GM19035 (cell line): Measurements from ENCODE around the gene CCDC177.

Experiments used
- ATAC-seq: cut with Tn5 transposase; IDR thresholded peaks from one replicate; pipeline ENCODE4 v1.9.1; 2021; ENCODE audit not compliant: unreplicated experiment

The CCDC177 gene

DNA sequence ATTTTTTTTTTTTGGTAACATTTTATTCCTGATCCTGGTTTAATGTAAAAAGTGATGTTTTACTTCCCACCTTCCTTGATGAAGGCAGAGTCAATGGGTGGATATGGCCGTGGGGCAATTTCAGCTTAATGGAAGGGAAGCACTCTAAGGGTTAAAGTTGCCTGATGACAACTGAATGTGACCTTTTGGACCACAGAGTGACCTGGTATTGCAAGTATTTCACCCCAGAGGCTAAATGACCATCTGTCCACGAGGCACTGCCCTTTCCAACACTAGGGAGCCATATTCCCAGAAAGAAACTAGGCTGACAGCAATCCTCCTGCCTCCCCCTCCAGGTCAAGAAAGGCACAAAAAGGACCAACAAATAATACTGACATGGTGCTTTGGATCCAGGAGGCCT, 4.8 kb downstream of the CCDC177 start:
- ATAC-seq, result no peak

DNA sequence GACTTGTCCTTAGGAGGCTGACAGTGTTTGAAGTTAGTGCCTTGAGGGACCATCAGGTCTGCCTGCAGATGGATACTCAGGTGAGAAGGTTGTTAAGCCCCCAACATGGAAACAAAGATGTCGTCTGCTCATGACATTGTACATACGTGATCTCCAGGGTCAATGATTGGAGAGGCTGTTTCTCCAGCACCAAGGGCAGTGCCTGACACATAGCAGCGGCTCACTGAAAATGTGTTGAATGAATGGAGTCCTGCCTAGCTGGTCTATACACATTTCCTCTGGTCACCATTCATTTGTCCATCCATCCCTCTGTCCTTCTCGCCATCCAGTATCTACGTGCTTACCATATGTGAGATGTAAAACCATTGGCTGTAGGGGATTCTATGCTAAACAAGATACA, 7.1 kb downstream of the CCDC177 start:
- ATAC-seq, result no peak

DNA sequence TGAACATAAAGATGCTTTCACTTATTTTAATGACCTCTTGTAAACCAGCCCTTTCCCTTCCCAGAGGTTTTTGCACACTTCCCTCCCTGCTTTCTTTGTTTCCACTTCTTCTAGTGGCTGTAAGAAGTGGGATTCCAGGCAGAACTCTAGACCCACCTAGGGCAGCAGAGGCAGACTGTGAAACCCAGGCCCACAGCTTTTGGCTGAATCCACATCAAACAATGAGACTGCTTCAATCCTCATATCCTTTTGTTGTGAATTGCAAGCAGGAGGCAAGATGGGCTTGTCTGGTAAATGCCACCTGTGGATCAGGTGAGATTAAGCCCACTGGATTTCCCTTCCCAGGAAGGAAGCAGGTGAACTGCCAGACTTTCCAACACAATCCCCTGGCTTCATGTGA, 12.8 kb downstream of the CCDC177 start:
- ATAC-seq, result no peak

DNA sequence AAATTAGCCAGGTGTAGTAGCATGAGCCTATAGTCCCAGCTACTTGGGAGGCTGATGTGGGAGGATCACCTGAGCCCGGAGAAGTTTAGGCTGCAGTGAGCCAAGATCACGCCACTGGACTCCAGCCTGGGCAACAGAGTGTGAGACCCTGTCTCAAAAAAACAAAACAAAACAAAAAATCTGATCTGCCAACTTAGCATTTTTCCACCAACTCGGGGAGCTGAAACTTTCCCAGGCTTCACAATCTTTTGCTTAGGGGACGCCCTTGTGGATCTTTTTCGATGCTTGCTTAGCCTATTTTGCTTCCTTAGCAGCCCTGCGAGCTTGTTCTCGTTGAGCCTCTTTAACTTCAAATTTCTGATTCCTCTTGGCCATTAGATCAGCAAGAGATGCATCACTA, 13.8 kb downstream of the CCDC177 start:
- no peak for ATAC-seq

DNA sequence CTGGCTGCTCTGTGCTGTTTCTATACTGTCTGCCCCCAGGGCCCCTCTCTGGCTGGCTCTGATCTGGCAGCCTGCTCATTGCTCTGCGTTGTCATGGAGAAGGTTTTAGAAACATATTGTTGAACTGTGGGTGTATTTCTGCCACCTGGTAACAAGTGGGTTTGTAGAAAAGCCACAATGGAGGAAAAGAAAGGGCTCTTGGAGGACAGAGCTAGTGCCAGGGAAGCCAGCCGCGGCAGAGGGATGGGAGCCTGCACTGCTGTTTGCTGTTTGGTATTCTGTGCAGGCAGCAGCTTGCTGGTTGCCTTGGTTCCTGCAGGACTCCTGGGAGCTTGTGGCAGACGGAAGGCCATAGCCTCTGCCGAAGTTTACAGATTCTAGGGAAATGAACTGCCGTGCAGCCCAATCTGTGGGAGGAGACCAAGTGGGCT, 15.1 kb downstream of the CCDC177 start:
- ATAC-seq, result no peak

GRCh38 chr14:69558774-69559173, 15.9 kb downstream of the CCDC177 start:
- no peak for ATAC-seq

DNA sequence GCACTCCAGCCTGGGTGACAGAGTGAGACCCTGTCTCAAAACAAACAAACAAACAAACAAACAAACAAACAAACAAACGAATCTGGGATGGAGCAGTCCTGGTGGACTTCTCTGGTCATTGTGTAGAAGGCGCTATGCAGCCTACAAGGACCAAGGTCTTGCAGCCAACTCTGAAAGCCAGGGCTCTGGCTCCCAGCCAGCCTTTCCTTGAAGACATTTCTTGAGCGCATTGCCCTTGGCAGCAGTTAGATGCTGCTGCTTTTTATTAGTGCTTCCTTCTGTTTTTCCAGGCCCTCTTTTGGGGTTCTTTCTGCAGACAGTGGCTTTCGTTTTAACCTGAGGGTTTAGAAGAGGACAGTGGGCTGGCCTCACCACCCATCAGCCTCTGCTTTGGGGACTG, 20.2 kb downstream of the CCDC177 start:
- ATAC-seq, result no peak

GRCh38 chr14:69553252-69553651, 21.4 kb downstream of the CCDC177 start:
- no peak for ATAC-seq

- ATAC-seq, result no peak
Measured at GRCh38 chr14:69551511-69551910, 23.2 kb downstream of the CCDC177 start.

GRCh38 chr14:69548566-69548965, 26.1 kb downstream of the CCDC177 start:
- ATAC-seq, result no peak

DNA sequence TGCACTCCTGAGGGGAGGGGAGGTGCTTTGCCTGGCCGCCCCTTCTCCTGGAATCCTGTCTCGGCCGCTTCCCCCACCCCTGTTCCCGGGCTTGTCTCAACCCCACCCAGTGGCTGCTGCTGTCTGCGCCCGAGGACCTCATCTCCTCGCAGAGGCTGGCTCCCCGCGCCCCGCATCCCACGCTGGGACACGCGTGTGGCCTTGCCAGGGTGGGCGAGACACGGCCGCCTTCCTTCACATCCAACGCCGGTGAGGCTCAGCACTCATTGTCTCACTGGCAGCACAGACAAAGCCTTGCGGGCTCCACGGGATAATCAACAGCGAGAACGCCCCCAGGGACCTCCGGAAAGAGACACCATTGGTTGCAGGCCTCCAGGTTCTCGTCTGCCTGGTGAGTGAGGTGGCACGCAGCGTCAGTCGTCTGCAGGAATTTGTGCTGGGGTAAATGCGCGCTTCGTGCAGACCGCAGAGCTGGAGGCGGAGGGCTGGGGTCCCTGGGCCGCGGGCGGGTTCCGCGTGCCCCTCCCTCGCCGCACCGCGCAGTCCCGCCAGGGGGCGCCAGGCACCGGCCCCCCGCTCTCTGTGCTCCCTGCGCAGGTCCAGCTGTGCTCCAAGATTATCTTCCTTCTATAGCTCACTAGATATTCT, 26.8 kb downstream of the CCDC177 start:
- ATAC-seq, result no peak

DNA sequence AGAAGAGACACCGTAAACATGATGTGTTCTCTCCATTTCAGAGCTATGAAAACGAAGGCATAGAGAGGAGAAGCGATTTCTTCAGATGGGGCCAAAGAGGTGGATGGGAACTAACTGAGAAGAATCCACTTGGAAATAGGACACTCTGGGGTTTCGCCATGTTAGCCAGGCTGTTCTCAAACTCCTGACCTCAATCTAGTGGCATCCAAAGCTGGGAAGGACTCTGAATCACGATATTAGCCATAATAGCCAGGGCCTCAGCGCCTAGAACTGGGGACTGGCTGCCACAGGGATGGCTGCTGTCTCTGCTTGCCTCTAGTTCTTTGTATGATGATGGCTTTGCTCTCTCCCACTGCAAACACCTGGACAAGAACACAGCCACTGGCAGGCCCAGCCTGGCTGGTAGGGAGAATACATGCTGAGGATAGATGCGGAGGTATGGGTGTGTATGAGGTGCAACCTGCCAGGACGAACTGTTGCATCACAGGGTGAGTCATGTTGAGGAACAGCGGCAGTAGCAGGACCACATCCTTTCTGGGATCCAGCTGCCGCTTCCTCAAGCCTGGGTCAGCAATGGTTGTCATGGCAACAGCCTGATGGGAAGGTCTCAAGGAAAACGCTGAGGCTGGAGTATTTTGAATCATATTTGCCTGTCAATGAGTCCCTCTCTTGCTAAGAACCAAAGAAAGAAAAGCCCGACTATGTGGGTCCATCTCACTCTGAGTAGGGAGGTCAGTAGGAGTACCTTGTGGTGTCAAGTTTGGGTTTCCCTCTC, 31.1 kb downstream of the CCDC177 start:
- ATAC-seq, result no peak

GRCh38 chr14:69542311-69542710, 32.4 kb downstream of the CCDC177 start:
- no peak for ATAC-seq

DNA sequence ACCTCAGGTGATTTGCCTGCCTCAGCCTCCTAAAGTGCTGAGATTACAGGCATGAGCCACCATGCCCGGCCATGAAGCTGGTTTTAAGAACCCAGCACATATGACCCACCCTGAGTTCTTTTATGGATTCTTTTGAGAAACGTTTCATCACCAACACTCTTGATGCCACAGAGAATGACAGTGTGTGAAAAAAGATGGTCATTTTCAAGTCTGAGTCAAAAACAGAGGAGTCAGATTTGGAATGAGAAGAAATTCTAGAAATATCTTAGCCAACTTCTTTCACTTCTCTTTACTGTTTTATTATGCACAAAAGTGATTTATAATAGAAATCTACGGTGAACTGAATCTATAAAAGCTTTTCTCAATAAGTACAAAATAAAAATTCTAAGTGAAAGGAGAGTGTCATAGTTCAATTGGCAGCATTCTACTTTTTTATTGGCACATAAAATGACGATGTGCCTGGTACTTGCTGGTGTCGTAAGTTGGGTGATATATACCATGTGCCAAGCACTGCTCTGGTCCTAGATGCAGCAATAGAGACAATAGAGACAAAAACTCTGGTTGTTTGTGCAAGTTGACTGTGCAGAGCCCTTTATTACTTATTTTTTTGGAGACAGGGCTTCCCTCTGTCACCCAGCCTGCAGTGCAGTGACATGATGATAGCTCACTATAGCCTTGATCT, 33.9 kb downstream of the CCDC177 start:
- ATAC-seq, result no peak

DNA sequence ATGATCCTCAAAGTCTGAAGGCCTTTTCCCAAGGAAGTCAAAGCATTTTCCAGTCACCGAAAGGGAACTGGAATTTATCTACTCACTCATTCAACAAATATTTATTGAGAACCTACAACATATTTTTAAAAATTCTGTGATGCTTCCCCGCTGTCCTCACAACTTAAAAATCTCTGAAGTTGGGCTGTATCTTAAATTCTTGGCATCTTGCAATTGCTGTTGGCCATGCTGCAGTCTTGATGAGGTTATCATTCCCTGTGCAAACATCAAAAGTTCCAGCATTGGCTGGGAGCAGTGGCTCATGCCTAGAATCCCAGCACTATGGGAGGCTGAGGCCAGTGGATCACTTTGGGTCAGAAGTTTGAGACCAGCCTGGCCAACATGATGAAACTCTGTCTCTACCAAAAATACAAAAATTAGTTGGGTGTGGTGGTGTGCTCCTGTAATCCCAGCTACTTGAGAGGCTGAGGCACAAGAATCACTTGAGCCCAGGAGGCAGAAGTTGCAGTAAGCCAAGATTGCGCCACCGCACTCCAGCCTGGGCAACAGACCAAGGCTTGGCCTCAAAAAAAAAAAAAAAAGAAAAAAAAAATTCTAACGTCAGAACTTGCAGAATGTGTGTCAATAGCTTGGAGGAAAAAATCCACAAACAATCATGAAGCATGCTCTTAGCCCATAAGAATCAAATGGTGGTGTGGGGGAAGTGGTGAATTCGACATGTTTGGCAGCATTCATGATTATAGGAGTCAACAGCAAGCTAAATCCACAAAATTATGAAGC, 34.9 kb downstream of the CCDC177 start:
- no peak for ATAC-seq

GRCh38 chr14:69538766-69539165, 35.9 kb downstream of the CCDC177 start:
- ATAC-seq, result no peak

GRCh38 chr14:69537900-69538299, 36.8 kb downstream of the CCDC177 start:
- no peak for ATAC-seq

- ATAC-seq, result no peak
Measured at GRCh38 chr14:69536971-69537370, 37.7 kb downstream of the CCDC177 start.

DNA sequence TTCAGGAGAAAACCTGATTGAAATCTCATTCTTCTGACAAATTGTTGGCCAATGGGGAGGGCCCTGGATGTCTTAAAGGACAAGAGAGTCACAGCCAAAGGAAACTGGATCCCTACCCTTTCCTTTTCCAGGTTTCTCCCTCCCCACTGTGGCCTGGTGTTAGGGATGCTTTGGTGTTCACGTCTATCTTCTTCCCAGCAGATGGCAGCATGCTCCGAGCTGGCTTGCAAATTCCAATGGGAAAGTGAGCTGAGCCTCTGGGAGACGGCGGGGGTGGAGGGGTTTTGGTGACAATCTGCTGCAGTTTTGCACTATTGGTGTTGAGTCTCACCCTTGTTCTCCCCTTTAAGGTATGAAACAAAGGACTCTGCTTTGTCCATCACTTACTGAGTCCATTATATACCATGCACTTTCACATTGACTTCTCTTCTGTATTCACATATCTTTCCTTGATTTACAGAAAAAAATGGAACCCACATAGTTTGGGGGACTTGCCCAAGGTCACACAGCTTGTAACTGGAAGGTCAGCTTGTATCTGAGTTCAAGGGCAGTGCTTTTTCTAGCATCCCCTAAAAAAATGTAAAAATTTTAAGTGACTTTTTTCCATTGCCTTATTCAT, 39.3 kb downstream of the CCDC177 start:
- ATAC-seq, result no peak

DNA sequence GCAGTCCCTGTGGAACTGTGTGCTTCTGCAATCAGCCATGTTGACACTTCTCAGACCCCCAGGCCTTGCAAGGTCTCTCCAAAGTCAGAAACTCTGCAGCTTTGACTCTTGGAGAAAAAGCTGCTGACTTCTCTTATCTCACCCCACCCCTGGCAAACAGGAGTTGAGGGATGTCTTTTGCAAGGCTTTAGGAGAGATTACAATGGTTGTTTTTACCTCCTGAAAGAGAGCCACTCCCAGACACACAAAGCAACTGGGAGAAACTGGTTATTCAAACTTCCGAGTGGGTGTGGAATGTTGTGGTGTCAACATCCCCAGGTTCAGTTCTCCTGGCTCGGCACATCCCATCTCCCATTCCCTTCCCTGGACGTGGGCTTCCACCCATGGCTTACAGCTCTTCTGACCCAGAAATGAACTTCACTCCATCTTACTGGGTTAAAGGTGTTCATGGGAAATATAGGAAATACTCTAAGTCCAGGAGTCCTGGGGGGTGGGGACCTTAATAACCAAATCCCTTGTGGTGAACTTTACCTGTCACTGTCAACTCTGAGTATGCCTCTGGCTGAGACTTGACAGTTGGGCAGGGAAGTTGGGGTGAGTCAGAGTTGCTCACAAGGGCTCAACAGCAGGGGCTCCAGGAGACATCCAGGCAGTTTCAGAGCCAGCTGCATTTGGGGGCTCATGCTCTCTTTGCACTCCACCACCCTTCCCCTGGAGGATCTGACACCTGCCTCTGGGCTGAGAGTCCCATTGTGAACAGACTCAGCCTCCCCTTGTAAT, 41.9 kb downstream of the CCDC177 start:
- ATAC-seq, result no peak
